Fibroblast of peridontal ligament (primary cell): ENCODE results near the gene CH25H.

Experiments used
- DNase-seq: peaks from one replicate; pipeline ENCODE4 v3.0.0-alpha.2; 2010; ENCODE audit errors: extremely low read depth

Gene CH25H

GRCh38 chr10:89158446-89158845 is 48.7 kb downstream of the CH25H start:
- DNase-seq: peak; percentile 93

- DNase-seq: no peak
Measured at GRCh38 chr10:89156161-89156835, 50.8 kb downstream of the CH25H start.
